ENCODE results near the gene PIGS.

Gene PIGS

DNA sequence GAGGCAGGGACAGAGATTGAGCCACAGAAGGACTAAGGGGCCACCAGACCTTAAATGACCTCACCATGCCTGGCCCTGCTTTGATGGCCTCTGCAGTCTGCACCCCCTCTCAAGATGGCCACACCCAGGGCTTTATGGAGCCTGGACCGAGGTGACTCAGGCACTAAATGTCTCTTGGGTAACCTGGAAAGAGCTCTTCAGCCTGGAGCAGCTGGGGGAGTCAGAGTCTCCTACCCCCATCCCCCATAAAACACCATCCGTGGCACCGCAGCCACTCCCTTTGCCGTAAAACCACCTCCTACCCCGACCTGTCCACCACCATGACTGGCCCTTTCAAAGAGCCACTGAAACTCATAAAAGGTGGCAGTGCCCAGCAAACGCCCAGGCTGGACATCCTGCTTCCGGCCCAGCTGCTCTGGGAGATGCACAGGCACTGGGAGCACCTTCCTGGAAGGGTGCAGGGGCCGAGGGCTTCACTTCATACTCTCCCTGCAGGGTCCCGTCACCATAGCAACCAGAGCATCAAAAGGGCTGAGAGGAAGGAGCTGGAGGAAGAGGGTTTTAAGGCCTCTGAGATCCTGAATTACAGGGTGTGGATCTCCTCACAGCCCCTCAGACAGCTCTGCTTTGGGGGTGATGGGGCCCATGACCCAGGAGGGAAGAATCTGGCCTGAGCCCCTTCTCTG lies 42.9 kb downstream of the PIGS start:
- TF ChIP-seq CTCF (IDR thresholded peaks at IDR 0.05) = no peak
- DNase-seq (ENCODE audit: low spot score) = no peak
- no peak overlapping the region for H3K4me3 ChIP-seq
- H3K27ac ChIP-seq = no peak overlapping the region

GRCh38 chr17:28527859-28528258 lies 43.5 kb downstream of the PIGS start:
- no peak for DNase-seq (ENCODE audit: low spot score)
- H3K27ac ChIP-seq = no peak overlapping the region
- no peak for TF ChIP-seq CTCF (IDR thresholded peaks at IDR 0.05)
- H3K4me3 ChIP-seq = no peak overlapping the region

GRCh38 chr17:28527181-28527681 lies 44.1 kb downstream of the PIGS start:
- no peak for DNase-seq (ENCODE audit: low spot score)
- TF ChIP-seq CTCF (IDR thresholded peaks at IDR 0.05) = no peak

GRCh38 chr17:28526381-28526780 lies 44.9 kb downstream of the PIGS start:
- no peak overlapping the region for H3K27ac ChIP-seq
- TF ChIP-seq CTCF (IDR thresholded peaks at IDR 0.05) = no peak
- no peak overlapping the region for H3K4me3 ChIP-seq
- no peak for DNase-seq (ENCODE audit: low spot score)

More at GRCh38 chr17:28527181-28527681, 44.1 kb downstream of the PIGS start:
- no peak overlapping the region for H3K27ac ChIP-seq
- H3K4me3 ChIP-seq = no peak overlapping the region

- Histone ChIP-seq H3K27ac (no peak overlapping the region), H3K4me3 (no peak overlapping the region)
- DNase-seq (ENCODE audit: low spot score) = no peak
- TF ChIP-seq CTCF (IDR thresholded peaks at IDR 0.05) = no peak
These were observed 46.6 kb downstream of the PIGS start for GRCh38 chr17:28524476-28525424.

DNA sequence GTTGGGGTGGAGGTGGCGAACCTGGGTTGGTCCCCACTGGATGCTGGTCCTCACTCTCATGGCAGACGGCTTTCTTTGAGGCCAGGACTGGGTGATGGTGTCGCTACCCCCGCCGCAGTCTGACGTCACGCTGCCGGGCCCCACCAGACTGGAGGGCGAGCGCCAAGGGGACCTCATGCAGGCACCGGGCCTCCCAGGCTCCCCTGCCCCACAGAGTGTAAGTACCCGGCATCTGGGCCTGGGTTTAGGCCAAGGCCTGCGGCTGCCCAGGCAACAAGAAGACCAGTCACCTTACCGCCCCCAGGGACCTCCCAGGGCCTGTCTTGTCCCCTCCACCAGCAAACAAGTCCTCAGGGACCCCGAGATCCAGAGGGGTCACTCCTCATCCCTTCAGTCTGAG lies 47.4 kb downstream of the PIGS start:
- no peak overlapping the region for H3K4me3 ChIP-seq
- no peak for TF ChIP-seq CTCF (IDR thresholded peaks at IDR 0.05)
- H3K27ac ChIP-seq = no peak overlapping the region
- DNase-seq (ENCODE audit: low spot score) = no peak
